MV-4-11 (cell line): ENCODE results near the gene RWDD1.

Source experiments
- DNase-seq: peaks from one replicate; lab custom pipeline; 2025; lab: John Stamatoyannopoulos, UW

The RWDD1 gene, protein sequence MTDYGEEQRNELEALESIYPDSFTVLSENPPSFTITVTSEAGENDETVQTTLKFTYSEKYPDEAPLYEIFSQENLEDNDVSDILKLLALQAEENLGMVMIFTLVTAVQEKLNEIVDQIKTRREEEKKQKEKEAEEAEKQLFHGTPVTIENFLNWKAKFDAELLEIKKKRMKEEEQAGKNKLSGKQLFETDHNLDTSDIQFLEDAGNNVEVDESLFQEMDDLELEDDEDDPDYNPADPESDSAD

GRCh38 chr6:116570856-116571682 is at the start of gene RWDD1:
Gene RWDD1, plus strand, starts transcription at chr6:116571504. Its CDS starts 79 bp downstream, at chr6:116571583.
- peak; percentile 99 for DNase-seq

DNA sequence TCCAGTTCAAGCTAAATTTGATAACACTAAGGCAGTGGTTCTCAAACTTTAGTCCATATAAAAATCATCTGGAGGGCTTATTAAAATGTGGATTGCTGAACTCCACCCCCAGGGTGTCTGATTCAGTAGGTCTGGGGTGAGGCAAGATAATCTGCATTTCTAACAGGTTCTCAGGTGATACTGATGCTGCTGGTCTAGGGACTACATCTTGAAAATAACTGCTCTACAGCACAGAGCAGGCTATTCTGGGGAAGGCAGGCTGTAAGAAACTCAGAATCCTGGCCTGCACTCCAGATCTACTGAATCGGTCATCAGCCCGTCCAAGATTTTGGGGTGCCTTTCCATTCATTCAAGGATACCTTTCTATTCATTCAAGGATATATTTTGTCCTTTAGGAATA is 48.4 kb upstream of the RWDD1 start:
- no peak for DNase-seq

DNA sequence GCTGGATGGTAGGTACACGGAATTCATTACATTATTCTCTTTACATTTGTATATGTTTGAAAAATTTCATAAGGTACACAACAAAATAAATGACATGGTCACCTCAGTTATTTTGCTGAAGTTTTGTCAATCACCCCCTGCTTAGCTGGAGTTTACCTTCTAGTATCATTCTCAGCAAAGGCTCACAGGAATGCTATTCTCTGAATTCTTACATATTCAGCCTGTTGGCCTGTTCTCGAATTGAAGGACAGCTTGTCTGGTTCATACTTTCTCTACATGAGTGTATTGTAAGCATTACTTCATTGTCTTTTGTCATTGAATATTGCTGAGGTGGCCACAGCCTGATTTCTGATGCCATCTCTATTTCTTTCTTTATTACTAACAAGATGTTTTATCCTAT is 47.1 kb upstream of the RWDD1 start:
- no peak for DNase-seq

- no peak for DNase-seq
These were observed 43.2 kb upstream of the RWDD1 start for GRCh38 chr6:116528133-116528532.

DNA sequence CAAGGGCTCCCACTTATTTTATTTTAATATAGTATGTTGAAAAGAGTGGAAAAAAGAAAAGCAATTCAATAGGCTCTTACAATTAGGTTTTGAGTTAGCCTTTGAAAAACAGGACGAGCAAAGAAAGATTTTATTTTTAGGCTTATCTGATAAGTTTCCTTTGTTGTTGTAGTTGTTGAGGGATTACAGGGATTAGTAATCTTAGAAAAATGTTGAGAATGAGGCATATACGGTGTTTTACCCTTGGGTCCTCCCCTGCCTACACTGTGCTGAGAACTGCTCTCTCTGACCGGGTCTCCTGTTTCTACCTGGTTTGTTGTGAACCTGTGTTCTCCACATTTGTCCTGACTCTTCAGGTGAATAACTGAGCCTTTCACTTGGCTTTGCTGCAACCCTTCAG is 42.5 kb upstream of the RWDD1 start:
- no peak for DNase-seq

- no peak for DNase-seq
These were observed 41.6 kb upstream of the RWDD1 start for GRCh38 chr6:116529466-116530290.

DNA sequence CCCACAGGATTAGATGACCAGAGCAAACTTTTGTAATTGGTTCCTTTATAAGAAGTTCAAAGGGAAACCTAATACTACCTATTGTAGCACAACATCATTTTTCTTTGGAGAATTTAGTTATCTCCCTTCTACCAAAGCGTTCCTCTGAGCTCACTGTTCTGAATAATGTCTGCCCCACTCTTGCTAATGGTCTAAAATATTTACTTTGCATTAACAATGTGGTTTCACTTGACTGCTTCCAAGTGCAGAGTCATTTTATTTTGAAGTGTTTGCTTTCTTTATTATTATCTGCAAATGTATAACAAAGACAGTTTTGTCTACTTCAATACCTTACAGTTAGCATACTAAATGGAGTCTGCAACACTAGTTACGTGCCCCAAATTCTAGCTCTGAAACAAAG is 40.9 kb upstream of the RWDD1 start:
- DNase-seq = no peak

- DNase-seq = peak; percentile 53
These were observed 39.4 kb upstream of the RWDD1 start for GRCh38 chr6:116531675-116532570.

DNA sequence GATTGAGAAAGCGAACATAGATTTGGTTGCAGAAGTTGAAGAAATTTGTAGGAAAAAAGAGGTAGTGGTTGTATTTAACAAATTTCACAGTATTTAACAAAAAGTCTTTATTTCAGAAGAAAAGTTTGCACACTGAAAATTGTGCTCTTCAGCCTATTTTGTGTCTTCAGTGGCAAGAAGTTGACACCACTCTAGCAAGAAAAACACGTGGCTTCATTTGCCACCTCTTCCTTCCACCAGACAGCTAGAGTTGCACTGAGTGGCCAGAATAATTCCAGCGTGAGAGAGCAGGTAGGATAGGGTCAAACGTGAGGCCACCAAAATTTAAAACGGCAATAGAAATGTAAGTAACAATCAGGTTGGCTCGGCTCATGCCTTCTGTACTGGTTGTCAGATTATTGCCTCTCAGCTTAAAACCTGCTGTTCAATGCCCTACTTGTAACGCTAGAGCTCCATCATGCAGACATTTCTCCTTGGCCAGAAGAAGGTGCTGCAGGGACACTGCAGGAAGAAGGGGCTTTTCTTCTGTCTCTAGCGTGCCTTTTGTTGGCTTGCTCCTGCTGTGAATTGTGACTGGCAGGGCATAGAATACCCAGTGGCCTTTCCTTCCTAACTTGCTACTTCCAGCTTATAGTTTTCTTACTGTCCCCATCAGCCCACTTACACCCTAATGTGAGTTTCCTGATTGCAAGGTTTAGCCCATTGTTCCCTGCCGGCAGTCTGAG is 37.9 kb upstream of the RWDD1 start:
- peak; percentile 14 for DNase-seq

DNA sequence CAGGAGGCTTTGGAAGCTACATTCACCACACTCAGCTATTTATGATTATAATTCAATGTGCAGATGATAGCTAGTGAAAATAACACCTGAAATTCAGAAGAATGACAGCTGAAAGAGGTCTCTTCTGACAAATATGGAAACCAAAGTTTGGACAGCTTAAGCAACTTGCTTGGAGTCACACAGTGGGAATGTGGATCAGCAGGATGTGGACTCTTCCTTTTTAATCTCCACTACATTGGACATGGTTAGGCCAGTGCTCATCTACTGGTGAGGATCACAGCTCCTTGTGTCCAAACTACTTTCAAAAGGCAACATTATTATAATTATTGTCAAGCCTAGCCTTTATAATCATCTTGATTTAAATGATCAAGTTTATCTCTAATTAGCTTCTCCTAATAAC is 36.2 kb upstream of the RWDD1 start:
- DNase-seq = no peak

DNA sequence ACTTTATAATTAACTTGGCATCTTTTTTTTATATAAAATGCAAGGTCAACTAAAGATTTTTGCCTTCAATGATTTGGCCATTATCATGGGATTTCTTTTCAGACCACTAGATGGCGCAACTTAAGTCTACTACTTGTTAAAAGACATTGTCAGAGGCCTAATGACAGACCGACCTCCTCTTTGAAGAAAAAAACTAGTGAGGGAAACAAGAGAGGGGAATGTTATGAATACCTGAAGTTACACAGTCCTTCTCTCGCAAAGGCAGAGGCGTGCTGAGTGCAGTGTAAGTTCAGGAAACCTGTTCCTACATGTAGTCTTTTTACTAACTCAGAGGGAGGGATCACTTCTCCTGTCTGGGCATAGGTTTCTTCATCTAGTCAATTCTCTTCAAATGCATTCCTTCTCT is 35.1 kb upstream of the RWDD1 start:
- DNase-seq = peak; percentile 36

GRCh38 chr6:116542426-116542825 is 28.9 kb upstream of the RWDD1 start:
- no peak for DNase-seq

GRCh38 chr6:116543149-116543548 is 28.2 kb upstream of the RWDD1 start:
- no peak for DNase-seq

DNA sequence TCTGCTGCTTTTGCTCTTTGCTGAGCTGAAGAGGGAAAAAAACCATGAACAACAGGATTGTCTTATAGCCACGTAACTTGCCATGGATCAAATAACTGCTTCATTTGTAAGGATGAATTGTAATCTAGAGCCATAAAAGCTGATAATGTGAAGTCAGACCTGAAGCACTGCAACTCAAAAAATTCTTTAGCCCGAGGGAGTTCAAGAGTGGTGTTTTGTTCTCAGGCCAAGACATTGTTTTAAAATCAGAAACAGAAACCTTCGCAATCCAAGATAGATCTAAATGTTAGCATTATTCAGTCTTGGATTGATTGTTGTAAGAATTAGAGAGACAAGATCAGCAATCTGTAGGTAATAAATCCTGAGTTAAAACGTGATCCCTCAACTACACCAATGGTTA is 25.7 kb upstream of the RWDD1 start, which contains the start of gene TRAPPC3L:
TSS of gene TRAPPC3L (minus strand) at position 34 of the 400 bp plus-strand sequence. CDS start 170 bp downstream, outside the sequence.
- DNase-seq = no peak

DNA sequence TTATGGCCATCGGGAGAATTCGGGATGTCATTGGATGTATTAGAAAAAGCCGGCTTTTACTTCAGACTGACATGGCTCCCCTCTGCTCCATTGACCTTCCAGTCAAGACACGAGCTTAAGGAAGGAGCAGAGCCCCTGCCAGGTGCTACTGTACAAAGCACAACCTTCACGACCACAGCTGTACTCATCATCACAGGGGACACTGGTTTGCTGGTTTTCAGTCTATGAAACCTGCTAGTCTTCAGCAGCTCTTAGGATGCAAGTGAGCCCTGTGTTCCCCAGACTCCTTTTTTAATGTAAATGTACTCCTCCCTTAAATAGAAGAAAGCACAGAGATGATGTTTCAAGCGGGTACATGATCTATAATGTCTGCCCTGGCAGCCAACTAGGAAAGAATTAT is 23.9 kb upstream of the RWDD1 start:
- no peak for DNase-seq

- DNase-seq = no peak
These were observed 20.5 kb upstream of the RWDD1 start for GRCh38 chr6:116550796-116551195.

DNA sequence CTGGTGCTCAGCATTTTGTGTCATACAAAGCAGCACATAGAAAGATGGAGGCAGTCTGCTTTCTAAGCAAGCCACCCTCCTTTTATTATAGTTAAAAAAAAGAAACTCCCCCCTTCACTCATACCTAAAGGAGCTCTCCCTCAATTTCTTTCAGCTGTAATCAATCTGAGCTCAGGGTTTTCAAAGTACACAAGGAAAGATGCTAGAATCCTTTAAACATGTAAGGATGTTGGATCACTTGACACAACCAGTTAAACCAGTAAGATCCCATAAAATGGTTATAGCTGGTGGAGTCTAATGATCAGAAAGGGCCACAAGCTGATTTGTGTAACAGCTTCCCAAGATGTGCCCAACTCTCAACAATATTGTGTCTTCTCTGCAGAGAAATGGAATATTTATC is 17.9 kb upstream of the RWDD1 start, which contains the start of gene CALHM4:
TSS of gene CALHM4 (plus strand) at position 301 of the 400 bp plus-strand sequence. CDS start at position 344, 43 bp downstream.
- no peak for DNase-seq

GRCh38 chr6:116556065-116556464 is 15.2 kb upstream of the RWDD1 start:
- no peak for DNase-seq

- no peak for DNase-seq
These were observed 14.4 kb upstream of the RWDD1 start for GRCh38 chr6:116556814-116557415.

GRCh38 chr6:116557893-116558292 is 13.4 kb upstream of the RWDD1 start:
- no peak for DNase-seq
